ENCODE data around the gene STUB1.

The STUB1 gene

DNA sequence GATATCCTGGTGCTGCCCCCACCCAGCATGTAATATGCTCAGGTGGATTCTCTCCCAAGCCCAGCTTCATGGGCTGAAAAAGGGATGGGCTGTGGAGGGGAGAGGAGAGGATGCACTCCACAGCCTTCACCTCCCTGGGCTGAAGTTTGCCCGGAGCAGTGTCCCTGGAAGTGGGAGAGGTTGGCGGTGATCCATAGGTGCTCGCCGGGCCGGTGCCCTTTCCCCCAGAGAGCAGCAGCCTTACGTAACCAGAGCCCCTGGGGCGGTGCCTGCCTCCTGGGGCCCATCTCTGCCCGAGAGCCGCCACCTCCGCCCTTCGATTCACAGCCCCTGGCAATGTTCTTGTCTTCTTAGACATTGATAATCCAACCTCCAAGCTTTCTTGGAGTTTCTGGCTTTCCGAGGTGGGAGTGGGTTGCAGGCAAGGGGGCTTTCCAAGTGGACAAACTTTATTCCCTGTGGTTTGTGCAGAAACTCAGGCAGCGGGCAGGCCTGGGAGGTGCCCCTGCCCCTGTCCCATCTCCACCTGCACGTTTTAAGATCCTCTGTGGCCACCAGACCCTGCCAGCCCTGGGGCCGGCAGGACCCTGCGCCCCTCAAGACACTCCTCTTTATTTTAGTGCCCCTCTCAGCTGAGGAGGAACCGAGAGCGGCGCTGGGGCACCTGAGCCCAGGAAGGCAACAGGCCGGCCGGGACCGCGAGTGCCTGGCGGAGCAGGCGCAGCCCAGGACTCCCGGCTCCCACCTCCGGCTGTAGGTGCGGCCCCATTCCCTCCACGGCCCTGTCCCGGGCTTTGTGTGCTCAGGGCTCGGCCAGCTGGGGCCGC lies 34.1 kb upstream of the STUB1 start:
- no peak for DNase-seq

DNA sequence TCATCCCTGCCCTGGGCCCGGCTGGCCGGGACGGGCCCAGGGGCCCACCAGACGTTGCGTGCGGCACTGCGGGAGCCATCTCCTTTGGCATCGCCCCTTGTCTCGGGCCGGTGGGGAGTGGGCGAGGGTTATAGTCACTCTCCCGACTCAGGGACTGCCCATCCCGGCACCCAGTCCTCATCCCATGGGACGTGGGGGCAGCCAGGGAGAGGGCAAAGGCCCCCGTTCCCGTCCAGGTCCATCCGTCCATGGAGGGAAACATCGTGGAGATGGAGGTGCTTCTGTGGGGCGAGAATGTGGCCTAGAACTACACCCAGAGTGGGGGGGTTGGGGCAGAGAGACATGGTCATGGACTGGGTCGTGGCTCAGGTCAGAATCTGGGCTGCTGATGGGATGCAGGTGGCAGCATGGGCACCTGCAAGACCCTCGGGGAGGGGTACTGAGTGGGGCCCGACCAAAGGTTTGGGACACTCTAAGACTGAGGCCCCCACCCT lies 33.5 kb upstream of the STUB1 start:
- DNase-seq: no peak

DNA sequence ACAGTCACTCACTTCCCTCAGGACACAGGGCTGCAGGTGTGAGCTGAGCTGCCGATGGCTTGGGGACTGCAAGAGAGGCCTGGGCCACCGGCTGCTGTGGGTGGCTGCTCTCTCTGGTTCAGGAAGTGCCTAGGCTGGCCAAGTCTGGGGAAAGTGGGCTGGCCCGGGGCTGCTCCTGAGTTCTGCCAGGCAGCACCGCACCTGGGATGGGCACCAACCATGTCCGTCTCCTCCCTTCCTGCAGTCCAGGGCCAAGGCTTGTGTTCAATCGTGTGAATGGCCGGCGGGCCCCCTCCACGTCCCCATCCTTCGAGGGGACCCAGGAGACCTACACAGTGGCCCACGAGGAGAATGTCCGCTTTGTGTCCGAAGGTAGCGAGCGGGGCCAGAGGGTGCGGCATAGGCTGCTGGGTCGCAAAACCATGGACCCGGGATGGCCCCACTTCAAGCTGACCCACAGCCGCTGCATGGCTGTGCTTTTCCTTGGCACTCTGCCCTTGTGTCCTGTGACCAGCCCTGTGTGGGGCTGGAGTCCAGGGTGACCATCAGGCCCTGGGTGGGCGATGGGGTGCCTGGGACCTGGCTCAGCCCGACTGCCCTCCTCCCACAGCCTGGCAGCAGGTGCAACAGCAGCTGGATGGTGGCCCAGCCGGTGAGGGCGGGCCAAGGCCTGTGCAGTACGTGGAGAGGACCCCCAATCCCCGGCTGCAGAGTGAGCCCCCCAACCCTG lies 32.9 kb upstream of the STUB1 start:
- no peak for DNase-seq

DNA sequence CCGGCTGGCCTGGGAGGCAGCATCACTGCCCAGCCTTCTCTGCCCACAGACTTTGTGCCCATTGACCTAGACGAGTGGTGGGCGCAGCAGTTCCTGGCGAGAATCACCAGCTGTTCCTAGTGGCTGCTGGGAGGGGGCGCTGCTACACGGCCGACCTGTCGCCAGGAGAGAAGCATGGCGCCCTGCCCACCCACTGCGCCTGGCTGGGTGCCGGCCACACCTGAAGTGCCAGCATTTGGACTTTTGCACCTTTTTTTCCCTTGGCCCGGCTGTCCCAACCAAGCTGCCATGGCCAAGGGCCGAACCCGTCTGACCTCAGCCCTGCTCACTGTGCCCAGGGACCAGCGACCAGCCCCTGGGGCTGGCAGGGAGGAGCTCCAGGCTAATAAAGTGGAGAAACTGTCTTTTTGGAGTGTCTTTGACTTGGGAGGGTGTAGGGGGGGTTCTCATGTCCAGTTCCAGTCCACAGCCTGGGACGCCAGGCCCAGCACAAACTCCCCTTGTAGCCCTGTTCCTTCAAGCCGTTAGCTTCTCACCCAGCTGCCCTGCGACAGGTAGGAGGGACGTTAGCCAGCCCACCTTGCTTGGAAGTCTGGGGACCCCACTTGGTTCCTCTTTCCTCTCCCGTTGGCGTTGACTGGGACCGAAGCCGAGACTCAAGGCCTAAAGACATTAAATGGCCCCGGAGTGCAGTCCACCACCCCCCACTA lies 32.0 kb upstream of the STUB1 start:
- DNase-seq: peak in 1 of 6 experiments; percentile 19

DNA sequence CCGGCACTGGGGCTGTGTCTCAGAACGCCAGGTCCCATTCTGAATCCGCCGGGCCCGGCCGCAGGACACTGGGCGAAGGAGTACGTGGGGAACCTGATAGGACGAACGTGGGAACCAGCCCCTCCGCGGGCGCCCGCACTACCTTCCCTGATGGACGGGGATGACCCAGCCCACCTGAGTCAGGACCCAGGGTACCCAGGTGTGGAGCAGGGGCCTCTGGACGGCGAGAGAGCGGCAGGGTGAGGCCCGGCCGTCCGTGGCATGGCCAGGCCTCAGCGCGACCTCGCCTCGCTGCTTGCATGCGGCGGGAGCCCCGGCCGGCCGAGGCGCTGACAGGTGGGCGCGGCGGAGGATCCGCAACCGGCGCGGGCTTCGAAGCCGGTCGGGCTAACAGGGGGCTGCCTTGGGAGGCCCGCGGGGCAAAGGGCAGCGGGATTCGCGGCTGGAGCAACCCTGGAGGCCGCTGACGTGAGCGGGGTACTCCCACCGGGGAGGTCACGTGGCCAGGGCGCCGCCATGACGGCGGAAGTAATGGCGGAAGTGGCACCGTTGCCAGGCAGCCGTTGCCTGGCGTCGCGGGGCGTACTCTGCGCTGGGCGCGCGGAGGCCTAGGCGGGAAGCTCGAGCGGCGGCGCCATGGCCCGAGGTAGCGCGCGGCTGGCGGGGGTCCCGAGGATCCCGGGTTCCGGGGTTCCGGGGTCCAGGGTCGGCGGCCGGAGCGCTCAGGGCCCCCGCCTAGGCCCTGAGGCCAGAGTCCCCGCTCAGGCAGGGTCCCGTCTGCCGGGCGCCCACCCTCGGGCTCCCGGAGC lies 31.2 kb upstream of the STUB1 start, which contains the start of gene WDR90:
Gene WDR90, plus strand, starts transcription at position 585 of the 809 bp plus-strand sequence. Its CDS starts 52 bp downstream, at position 637.
- peak; percentile 83 to 92 (median 87) for DNase-seq

DNA sequence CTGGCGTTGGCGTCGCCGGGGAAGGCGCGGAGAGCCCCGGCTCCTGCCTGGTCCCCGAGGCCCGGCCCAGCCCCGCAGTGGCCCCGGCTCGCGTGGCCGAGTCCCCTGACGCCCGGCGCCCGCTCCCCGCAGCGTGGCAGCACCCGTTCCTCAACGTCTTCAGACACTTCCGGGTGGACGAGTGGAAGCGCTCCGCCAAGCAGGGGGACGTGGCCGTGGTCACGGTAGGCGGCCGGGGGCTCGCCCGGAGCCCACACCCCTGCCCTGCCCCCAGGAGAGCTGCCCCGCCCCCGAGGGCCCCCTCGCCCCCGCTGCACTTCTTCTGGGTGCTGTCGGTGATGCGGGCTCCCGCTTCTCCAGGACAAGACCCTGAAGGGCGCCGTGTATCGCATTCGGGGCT lies 30.6 kb upstream of the STUB1 start:
- no peak for DNase-seq

DNA sequence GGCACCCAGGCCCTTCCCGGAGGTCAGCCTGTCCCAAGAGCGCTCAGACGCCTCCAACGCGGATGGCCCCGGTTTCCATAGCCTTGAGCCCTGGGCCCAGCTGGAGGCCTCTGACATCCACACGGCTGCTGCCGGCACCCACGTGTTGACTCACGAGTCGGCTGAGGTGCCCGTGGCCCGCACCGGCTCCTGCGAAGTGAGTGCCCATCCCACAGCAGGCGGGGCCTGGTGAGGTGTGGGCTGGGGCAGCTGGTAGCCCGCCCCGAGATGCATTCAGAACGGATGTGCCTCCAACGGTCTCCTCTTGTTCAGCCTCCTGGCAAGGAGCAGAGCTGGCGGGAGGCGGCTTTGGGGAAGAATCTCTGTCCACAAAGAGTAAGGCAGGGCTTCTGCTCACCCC lies 28.4 kb upstream of the STUB1 start:
- no peak for DNase-seq

DNA sequence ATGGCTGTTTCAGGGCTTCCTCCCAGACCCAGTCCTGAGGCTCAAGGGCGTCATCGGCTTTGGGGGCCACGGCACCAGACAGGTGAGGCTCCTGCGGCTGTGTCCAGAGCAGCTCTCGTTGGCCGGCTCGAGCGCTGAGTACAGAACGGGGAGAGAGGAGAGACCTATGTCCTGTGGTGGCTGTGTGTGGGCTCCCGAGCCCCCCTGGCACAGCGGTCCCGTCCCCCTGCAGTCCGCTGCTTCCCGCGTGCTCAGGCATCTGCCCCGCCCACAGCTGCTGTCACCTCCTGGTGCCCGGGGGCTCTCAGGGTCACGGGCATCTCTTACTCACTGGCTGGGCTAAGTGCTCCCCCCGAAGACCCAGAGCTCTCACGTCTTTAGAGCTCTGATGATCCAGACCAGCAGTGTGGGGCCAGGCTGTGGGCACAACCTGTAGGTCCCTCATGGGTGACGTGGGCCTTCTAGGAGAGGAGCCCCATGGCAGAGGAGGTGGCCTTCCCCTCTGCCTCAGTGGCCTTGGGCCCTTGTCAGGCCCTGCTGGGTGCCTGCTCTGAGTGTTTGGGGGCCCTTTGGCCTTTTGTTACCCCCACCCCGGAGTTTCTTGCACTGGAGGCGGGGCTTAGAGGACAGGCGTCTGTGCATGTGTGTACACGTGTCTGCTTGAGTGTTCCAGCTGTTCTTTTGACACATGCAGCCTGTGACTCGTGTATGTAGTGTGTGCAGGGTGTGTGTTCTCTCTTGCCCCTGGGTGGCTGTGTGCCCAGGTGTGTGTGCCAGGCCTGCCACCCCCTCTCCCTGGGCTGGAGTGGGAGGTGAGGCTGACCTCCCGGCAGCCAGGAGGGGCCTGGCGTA lies 27.5 kb upstream of the STUB1 start:
- DNase-seq: no peak

DNA sequence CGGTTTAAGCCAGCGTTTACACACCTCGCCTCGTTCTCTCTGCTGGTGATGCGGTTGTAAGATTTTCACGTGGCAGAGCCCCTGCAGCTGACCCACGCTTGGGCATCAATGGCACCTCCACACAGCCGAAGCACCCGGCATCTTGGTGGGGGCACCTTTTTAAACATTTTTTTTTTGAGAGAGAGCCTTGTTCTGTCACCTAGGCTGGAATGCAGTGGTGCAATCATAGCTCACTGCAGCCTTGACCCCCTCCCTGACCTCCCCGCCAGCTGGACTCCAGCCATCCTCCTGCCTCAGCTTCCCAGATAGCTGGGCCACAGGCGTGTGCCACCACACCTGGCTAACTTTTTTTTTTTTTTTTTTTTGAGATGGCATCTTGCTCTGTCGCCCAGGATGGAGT lies 26.2 kb upstream of the STUB1 start:
- DNase-seq: no peak

DNA sequence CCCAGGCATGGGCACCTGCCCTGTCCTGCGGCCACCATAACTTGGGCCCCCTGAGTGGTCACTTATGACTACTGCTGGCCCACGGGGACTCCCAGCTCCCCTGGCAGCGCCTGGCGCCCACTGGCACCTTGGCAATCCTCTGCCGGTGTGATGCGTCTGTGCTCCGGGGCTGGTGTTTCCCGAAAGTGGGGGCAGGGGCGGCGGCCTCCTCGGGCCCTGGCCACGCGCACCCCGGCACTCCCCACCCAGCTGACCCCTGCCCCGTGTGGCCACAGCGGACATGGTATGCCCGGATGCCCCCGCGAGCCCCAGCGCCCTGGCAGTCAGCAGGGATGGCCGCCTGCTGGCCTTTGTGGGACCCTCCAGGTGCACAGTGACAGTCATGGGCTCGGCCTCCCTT lies 22.7 kb upstream of the STUB1 start:
- no peak for DNase-seq

DNA sequence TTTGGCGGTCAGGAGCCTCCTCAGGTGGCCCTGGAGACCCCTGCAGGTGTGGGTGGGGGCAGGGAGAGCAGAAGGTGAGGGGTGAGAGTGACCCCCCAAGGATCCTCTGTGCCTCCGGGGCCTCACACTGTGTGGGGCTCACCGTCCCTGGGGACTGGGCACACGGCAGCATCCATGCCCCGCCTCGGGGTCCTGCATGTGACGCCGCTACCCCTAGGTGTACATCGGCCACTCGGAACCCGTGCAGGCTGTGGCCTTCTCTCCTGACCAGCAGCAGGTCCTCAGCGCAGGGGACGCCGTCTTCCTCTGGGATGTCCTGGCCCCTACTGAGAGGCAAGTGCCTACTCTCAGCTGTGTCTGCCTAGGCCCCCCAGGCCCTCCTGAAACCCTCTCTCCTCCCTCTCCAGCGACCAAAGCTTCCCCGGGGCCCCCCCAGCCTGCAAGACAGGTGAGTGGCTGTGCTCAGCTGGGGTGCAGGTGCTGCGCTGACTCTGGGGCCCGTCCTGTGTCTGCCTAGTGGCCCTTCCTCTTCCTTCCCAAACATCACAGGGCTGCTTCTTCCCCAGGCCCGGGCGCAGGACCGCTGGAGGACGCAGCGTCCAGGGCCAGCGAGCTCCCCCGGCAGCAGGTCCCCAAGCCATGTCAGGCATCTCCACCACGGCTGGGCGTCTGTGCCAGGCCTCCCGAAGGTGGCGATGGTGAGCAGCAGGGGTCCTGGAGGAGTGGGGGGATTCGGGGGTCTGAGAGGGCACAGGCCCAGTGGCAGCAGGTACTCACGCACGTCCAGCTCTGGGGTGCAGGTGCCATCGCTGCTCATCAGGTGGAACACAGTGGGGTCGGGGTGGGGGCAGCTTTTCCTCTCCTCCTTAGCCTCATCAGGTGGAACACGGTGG lies 21.3 kb upstream of the STUB1 start:
- no peak for DNase-seq

DNA sequence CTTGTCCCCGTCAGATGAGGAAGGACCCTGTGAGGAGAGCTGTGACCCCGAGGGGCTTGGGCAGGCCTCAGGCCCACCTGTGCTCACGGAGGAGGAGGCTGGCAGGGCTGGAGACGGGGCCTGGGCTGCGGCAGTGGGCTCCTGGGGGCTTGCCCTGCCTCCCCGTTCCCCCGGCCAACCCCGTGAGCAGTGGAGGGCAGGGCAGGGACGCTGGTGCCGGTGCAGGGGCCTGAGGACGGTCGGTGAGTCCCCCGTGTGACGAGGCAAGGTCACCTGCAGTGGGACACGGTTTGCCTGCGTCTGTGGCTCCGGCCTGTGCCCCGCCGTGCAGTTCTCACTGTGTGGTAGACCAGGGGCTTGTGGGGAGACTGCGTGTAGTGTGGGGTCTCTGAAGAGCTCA lies 20.6 kb upstream of the STUB1 start:
- DNase-seq: no peak

DNA sequence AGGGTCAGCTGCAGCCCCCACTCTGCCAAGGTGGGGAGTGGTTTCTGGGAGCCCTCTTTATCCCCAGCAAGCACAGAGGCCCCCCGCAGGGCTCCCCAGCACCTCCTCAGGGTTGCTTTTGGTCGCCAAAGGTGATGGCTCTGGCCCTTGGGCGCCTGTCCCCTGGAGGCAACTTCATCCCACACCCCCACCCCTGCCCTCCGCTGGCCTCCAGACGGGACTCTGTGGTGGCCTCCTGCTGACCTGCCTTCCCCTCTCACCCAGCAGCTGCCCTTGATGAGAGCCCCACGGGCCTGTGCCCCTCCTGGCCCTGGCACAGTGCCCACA lies 20.1 kb upstream of the STUB1 start:
- DNase-seq: no peak

DNA sequence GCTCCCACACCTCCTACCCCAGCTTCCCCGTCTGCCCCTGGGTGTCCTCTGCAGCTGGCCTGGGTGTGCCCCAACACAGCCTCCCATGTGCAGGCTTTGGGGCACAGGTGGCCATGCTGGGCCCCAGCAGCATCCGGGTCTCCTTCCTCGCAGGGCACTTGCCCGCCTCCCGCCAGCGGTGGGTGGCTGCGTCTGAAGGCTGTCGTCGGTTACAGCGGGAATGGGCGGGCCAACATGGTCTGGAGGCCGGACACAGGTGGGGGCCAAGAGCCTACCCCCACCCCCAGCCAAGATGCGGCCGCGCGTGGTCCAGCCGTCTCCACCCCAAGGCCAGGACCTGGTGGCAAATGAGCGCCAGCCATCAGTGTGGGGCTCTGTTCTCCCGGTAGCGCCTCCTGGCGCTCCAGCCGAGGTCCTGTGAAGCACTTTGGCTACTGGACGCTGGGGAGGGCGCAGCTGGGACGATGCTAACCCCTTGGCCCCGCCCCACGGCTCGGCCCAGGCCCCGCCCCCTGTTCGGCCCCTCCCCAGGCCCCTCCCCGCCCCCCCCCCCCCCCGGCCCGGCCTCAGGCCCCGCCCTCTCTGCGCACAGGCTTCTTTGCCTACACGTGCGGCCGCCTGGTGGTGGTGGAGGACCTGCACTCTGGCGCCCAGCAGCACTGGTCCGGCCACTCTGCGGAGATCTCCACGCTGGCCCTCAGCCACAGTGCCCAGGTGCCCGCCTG lies 19.6 kb upstream of the STUB1 start:
- DNase-seq: peak; percentile 33 to 81 (median 70)

DNA sequence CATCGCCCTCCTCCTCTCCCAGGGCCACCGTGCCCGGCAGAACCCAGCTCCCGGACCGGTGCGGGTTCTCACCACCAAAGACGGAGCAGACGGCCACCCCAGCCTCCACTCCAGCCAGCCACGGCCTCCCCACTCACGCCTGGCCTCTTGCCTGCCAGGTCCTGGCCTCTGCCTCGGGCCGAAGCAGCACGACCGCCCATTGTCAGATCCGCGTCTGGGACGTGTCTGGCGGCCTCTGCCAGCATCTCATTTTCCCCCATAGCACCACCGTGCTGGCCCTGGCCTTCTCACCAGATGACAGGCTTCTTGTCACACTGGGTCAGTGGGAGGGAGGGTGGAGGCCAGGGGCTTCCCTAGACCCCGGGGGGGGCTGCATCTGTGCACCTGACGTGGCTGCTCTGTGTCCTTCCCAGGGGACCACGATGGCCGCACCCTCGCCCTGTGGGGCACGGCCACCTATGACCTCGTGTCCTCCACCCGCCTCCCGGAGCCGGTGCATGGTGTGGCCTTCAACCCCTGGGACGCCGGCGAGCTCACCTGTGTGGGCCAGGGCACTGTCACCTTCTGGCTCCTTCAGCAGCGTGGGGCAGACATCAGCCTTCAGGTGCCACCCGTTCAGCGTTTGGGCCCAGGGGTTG lies 18.9 kb upstream of the STUB1 start:
- no peak for DNase-seq

DNA sequence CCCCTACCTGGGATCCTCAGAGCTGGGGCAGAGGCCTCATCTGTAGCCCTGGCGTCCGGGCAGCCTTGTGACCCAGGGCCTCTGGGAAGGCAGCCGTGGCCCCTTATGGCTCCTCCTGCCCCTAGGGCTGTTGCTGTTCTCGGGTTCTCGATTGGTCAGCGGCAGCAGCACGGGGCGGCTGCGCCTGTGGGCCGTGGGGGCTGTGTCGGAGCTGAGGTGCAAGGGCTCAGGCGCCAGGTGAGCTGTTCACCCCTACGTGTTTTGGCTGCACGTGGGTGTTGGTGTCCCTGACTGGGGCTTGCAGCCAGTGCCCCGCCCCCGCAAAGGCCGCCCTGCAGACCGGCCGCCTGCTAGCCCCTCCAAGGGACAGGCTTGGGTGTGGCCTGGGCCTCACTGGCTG lies 18.1 kb upstream of the STUB1 start:
- no peak for DNase-seq

DNA sequence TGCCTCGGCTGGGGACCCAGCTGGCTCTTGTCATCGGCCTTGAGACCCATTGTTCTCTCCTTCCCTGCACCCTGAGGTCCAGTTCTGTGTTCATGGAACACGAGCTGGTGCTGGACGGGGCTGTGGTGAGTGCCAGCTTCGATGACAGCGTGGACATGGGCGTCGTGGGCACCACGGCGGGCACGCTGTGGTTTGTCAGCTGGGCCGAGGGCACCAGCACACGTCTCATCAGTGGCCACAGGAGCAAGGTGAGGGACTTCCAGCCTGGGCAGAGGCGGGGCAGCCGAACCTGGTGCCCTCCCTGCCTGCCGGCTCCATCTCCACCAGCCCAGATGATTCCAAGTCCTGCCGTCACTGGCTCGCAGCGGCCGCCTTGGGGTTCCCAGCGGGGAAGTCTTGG lies 17.6 kb upstream of the STUB1 start:
- DNase-seq: no peak

DNA sequence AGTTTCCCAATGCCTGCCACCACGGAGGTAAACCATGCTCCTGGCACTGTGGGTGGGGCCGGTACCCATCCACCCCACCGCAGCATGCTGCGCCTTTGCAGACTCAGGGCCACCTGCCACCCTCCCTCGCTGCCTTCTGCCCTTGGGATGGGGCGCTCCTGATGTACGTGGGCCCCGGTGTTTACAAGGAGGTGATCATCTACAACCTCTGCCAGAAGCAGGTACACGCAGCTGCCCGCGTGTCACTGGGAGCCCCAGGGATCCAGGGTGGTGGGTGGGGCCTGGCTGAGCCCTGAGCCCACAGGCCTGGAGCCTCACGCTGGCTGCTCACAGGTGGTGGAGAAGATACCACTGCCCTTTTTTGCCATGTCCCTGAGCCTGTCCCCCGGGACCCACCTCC lies 13.6 kb upstream of the STUB1 start:
- DNase-seq: no peak

DNA sequence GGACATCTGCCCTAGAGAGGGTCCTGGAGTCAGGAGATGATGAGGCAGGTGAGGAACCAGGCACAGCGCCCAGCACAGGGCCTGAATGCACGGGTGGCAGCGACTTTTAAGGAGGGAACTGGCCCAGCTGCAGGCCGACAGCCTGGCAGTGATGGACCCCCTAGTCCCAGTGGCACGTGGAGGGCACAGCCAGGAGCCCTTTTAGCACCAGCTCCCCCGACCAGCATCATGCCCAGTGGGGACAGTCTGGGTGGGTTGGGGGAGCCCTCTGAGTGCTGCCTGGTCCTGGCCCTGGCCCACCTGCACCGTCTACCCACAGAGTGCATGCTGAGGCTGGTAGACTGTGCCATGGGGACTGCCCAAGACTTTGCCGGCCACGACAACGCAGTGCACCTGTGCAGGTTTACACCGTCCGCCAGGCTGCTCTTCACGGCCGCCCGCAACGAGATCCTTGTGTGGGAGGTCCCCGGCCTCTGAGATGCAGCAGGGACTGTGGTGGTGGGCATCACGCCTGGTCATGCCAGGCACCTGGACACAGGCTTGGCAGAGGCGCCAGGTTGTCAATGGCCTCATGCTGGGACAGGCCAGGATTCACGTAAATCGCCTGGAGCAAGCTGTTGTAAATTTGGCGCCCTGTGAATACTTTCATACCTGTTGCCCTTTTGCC lies 13.0 kb upstream of the STUB1 start:
- no peak for DNase-seq

Measured in stimulated activated naive CD4-positive, alpha-beta T cell (primary cell).